A673 (cell line): ENCODE results near the gene MALL.

ENCODE experiments used
- CTCF ChIP-seq: fragments of 300-800, 200-600 bp; sonication (generic); conservative IDR thresholded peaks from 2 replicates; pipeline ENCODE4 v1.5.1; 2017; ENCODE audit warnings: low read depth, mild to moderate bottlenecking, antibody characterized with exemption, low read length, moderate library complexity, mixed read lengths
- EZH2 ChIP-seq: fragments of 200-600 bp; sonication (generic); IDR thresholded peaks from 2 replicates; pipeline ENCODE4 v1.6.1; 2017; ENCODE audit warnings: borderline replicate concordance, low read depth, mild to moderate bottlenecking, mixed read lengths, antibody characterized with exemption, low read length; ENCODE audit not compliant: poor library complexity, severe bottlenecking

GRCh38 chr2:110105183-110105582, 10.4 kb downstream of the MALL start:
- TF ChIP-seq CTCF = no peak
- no peak for TF ChIP-seq EZH2
